Erythroblast (primary cell): ENCODE results near the gene GXYLT1.

Experiments
- GATA1 ChIP-seq: IDR thresholded peaks from 2 replicates; pipeline ENCODE4 v1.6.1; 2011; ENCODE audit warnings: low read depth, mild to moderate bottlenecking, control low read depth, low read length, moderate library complexity
- POLR2A ChIP-seq: IDR thresholded peaks from 2 replicates; pipeline ENCODE4 v1.6.1; 2011; ENCODE audit warnings: mild to moderate bottlenecking, low read length

DNA sequence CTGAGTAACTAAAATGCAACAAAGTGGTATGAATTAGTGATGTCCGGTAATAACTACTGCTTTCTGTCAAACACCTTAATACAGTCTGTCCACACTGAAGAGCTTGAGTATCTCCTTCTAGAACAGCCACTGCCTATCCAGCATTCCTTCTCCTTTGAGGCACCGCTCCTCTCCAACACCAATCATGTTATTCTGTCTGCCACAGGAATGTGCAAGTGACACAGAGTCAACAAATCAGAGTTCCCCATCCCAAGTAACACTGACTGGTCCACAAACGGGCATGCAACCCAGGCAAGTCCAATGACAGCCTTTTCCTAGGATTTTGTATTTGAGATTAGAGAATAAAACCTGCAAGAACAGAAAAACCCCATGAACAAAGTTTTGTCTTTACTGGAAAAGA lies 3.8 kb downstream of the GXYLT1 start:
- TF ChIP-seq POLR2A (no peak), GATA1 (no peak)
